Activated CD4-positive, alpha-beta memory T cell treated with anti-CD3 and anti-CD28 coated beads for 36 hours (primary cell): Measurements from ENCODE around the gene CD33. TPM values are rescaled to one million over a fixed set of nuclear protein-coding genes. Genes with fewer than 3 reads are reported as not detected.

Experiments used
- CTCF ChIA-PET: fragments of 350-600 bp; sonication (Branson Sonifier 250); formaldehyde crosslinking; loops from one replicate; lab custom pipeline; 2021; ENCODE audit warnings: antibody characterized with exemption, inconsistent platforms; lab: Charles Lee
- POLR2A ChIA-PET: fragments of 350-600 bp; sonication (Branson Sonifier 250); formaldehyde crosslinking; loops from one replicate; lab custom pipeline; 2021; ENCODE audit warnings: antibody characterized with exemption; lab: Charles Lee
- DNase-seq: peaks from one replicate; pipeline ENCODE4 v3.0.0-alpha.2; 2020
- H3K27ac Mint-ChIP-seq: one replicate; pipeline ENCODE4 v1.8.0; 2021; ENCODE audit warnings: mixed read lengths
- H3K27me3 Mint-ChIP-seq: one replicate; pipeline ENCODE4 v1.8.0; 2021; ENCODE audit warnings: mixed read lengths
- H3K36me3 Mint-ChIP-seq: one replicate; pipeline ENCODE4 v1.8.0; 2021; ENCODE audit warnings: mixed read lengths
- H3K4me1 Mint-ChIP-seq: one replicate; pipeline ENCODE4 v1.8.0; 2021; ENCODE audit warnings: low read depth, mixed read lengths
- H3K4me3 Mint-ChIP-seq: one replicate; pipeline ENCODE4 v1.8.0; 2021; ENCODE audit warnings: mild to moderate bottlenecking, mixed read lengths
- H3K9me3 Mint-ChIP-seq: one replicate; pipeline ENCODE4 v1.8.0; 2021; ENCODE audit warnings: mixed read lengths
- intact Hi-C: fragments of 100-400 bp; cut with micrococcal nuclease; formaldehyde crosslinking; loops from one replicate; pipeline ENCODE4 v1.15.1; 2023
- microRNA-seq: library from miRNA; unstranded; fragments of <30 nt; microRNA quantifications from one replicate; pipeline ENCODE4 v1.2.0, GENCODE V29; 2022; ENCODE audit warnings: borderline number of aligned reads, borderline microRNAs expressed, borderline replicate concordance
- total RNA-seq, 2 experiments: library from RNA; stranded (reverse); gene quantifications; one replicate each; pipeline ENCODE4 v1.2.3, GENCODE V29; 2021

Gene CD33
- total RNA-seq, 2 experiments from 2014 or later = 0.43 to 0.65 TPM

GRCh38 chr19:51272183-51272810 lies 47.4 kb downstream of the CD33 start:
- Mint-ChIP-seq H3K36me3 (no peaks in the 10 kb centered on the region), H3K9me3 (no peaks in the 10 kb centered on the region), H3K4me1 (peaks cover 22% of the 10 kb centered on the region), H3K27ac (peak overlapping the region; percentile 71), H3K27me3 (no peaks in the 10 kb centered on the region), H3K4me3 (no peak overlapping the region)
- CTCF ChIA-PET = interaction anchor here (2.2 to 4.7 kb wide), 2 partner anchors 13 to 114 kb away, joined by 6 to 28 read pairs; no protein-coding TSS in a partner anchor
- intact Hi-C loops = loop anchor here (2.0 kb wide), 1 partner anchor 15 kb away; no protein-coding TSS in a partner anchor
- POLR2A ChIA-PET = no interaction called here
- DNase-seq = peak; percentile 57

- no peak for DNase-seq
- intact Hi-C loops = no loop called here
- Mint-ChIP-seq H3K4me1 (peaks cover 22% of the 10 kb centered on the region), H3K27ac (peak overlapping the region; percentile 6), H3K27me3 (peaks cover 1% of the 10 kb centered on the region), H3K4me3 (no peak overlapping the region), H3K9me3 (no peaks in the 10 kb centered on the region), H3K36me3 (peaks cover 1% of the 10 kb centered on the region)
- ChIA-PET POLR2A (no interaction called here), CTCF (interaction anchor here (1.2 to 1.9 kb wide), 2 partner anchors 11 to 15 kb away, joined by 3 to 9 read pairs; no protein-coding TSS in a partner anchor)
Measured at GRCh38 chr19:51274049-51274770, 49.3 kb downstream of the CD33 start.

GRCh38 chr19:51277112-51277511 lies 52.2 kb downstream of the CD33 start:
- no peak for DNase-seq
- peaks cover 17% of the 10 kb centered on the region for H3K4me1 Mint-ChIP-seq
- intact Hi-C loops = no loop called here
- no peaks in the 10 kb centered on the region for H3K9me3 Mint-ChIP-seq
- POLR2A ChIA-PET = no interaction called here
- H3K27me3 Mint-ChIP-seq = peaks cover 5% of the 10 kb centered on the region
- peaks cover 1% of the 10 kb centered on the region for H3K36me3 Mint-ChIP-seq
- CTCF ChIA-PET = no interaction called here
- H3K4me3 Mint-ChIP-seq = no peak overlapping the region
- H3K27ac Mint-ChIP-seq = no peak overlapping the region

GRCh38 chr19:51282335-51282734 lies 57.5 kb downstream of the CD33 start:
- intact Hi-C loops = no loop called here
- no peak overlapping the region for H3K4me3 Mint-ChIP-seq
- H3K4me1 Mint-ChIP-seq = no peaks in the 10 kb centered on the region
- no peak for DNase-seq
- no peaks in the 10 kb centered on the region for H3K9me3 Mint-ChIP-seq
- no peak overlapping the region for H3K27ac Mint-ChIP-seq
- H3K36me3 Mint-ChIP-seq = peaks cover 1% of the 10 kb centered on the region
- peaks cover 12% of the 10 kb centered on the region for H3K27me3 Mint-ChIP-seq
- CTCF ChIA-PET = interaction anchor here (1.2 to 2.2 kb wide), 3 partner anchors 23 to 124 kb away, joined by 5 to 7 read pairs (median 5); no protein-coding TSS in a partner anchor
- POLR2A ChIA-PET = no interaction called here

- Mint-ChIP-seq H3K4me3 (no peak overlapping the region), H3K27ac (no peak overlapping the region), H3K4me1 (no peaks in the 10 kb centered on the region), H3K9me3 (no peaks in the 10 kb centered on the region), H3K27me3 (peaks cover 12% of the 10 kb centered on the region), H3K36me3 (no peaks in the 10 kb centered on the region)
- POLR2A ChIA-PET = no interaction called here
- intact Hi-C loops = no loop called here
- DNase-seq = no peak
- CTCF ChIA-PET = no interaction called here
Measured at GRCh38 chr19:51285682-51286081, 60.8 kb downstream of the CD33 start.

Small RNA genes within 50 kb of the gene (microRNA-seq; reads per million reads assigned to microRNA genes)
- not detected for gene MIR8074

Other genes starting within 250 kb of the CD33 start
- not detected for gene KLK7, start 241.2 kb upstream of the CD33 start, total RNA-seq
- gene KLK8, start 223.5 kb upstream of the CD33 start, total RNA-seq = not detected
- not detected for gene KLK10, start 205.4 kb upstream of the CD33 start, total RNA-seq
- gene KLK11, start 198.5 kb upstream of the CD33 start, total RNA-seq = not detected
- gene KLK12, start 190.1 kb upstream of the CD33 start, total RNA-seq = not detected
- not detected for gene KLK13, start 160.0 kb upstream of the CD33 start, total RNA-seq
- gene KLK14, start 142.2 kb upstream of the CD33 start, total RNA-seq = under 1 TPM; 0.61 to 0.76 TPM
- 1 to 10 TPM; 8.8 to 9.8 TPM for gene CTU1, start 116.7 kb upstream of the CD33 start, total RNA-seq
- gene SIGLEC9, start 100.2 kb upstream of the CD33 start, total RNA-seq = 1 to 10 TPM; 1.3 to 1.4 TPM
- gene SIGLEC7, start 82.8 kb upstream of the CD33 start, total RNA-seq = not detected
- gene SIGLECL1, start 26.0 kb downstream of the CD33 start, total RNA-seq = not detected
- under 1 TPM; 0.07 to 0.24 TPM for gene IGLON5, start 86.6 kb downstream of the CD33 start, total RNA-seq
- 1 to 10 TPM; 3.2 to 3.5 TPM for gene VSIG10L, start 117.1 kb downstream of the CD33 start, total RNA-seq
- gene ETFB, start 141.3 kb downstream of the CD33 start, total RNA-seq = 100 to 1,000 TPM; 190 to 193 TPM
- 1 to 10 TPM; 2.8 to 4.8 TPM for gene CLDND2, start 143.9 kb downstream of the CD33 start, total RNA-seq
- gene NKG7, start 147.6 kb downstream of the CD33 start, total RNA-seq = 100 to 1,000 TPM; 140 to 149 TPM
- under 1 TPM; 0.36 to 0.64 TPM for gene LIM2, start 162.9 kb downstream of the CD33 start, total RNA-seq
- not detected for gene C19orf84, start 165.5 kb downstream of the CD33 start, total RNA-seq
- under 1 TPM; 0.19 to 0.26 TPM for gene SIGLEC10, start 192.6 kb downstream of the CD33 start, total RNA-seq
- not detected for gene SIGLEC8, start 233.4 kb downstream of the CD33 start, total RNA-seq